Measurements from ENCODE around the gene LRRC9.

LRRC9 gene

DNA sequence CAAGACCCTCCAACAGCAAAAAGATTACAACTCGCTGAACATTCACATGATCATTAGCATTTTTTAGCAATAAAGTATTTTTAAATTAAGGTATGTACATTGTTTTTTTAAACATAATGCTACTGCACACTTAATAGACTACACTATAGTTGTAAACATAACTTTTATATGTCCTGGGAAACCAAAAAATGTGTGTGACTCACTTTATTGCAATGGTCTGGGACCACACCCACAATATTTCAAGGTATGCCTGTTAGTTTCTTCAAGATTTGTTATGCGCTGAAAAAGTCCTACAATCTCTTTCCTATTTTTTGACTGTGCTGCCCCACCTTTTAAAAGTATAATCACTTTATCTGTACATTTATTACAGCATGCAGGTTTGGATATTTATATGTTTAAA lies 141.4 kb downstream of the LRRC9 start:
- no peak overlapping the region for H3K4me3 ChIP-seq (ENCODE audit: low read depth, low read length)
- DNase-seq (ENCODE audit: low read depth), result peak; percentile 4
- TF ChIP-seq, protein P1, sequence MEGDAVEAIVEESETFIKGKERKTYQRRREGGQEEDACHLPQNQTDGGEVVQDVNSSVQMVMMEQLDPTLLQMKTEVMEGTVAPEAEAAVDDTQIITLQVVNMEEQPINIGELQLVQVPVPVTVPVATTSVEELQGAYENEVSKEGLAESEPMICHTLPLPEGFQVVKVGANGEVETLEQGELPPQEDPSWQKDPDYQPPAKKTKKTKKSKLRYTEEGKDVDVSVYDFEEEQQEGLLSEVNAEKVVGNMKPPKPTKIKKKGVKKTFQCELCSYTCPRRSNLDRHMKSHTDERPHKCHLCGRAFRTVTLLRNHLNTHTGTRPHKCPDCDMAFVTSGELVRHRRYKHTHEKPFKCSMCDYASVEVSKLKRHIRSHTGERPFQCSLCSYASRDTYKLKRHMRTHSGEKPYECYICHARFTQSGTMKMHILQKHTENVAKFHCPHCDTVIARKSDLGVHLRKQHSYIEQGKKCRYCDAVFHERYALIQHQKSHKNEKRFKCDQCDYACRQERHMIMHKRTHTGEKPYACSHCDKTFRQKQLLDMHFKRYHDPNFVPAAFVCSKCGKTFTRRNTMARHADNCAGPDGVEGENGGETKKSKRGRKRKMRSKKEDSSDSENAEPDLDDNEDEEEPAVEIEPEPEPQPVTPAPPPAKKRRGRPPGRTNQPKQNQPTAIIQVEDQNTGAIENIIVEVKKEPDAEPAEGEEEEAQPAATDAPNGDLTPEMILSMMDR (conservative IDR thresholded peaks at IDR 0.05; ENCODE audit: low read depth, low read length), result no peak

DNA sequence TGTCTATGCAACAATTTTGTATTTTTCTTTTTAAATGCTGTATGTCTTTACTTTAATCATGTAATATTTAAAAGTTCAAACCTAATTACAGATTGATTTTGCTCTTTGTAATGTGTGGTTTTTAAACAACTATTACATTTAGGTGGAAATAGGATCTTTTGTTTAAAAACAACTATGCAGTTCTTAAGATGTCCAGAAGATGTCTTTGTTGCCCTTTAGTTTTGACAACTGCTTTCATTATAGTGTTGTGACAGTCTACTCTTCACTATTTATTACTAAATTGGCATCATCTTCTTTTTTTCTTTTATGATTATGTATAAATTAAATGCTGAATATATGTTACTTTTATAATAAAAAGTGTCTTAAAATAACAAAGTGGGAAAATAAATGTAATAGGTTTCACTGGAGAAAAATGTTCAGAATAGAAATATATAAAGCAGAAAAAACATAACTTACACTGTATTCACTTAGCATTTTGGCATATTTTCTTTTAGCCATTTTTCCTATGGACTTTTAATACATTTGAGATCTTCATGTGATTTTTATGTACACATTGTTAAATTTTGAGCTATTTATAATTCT lies 144.6 kb downstream of the LRRC9 start:
- peak; percentile 72 for DNase-seq (ENCODE audit: low read depth)

DNA sequence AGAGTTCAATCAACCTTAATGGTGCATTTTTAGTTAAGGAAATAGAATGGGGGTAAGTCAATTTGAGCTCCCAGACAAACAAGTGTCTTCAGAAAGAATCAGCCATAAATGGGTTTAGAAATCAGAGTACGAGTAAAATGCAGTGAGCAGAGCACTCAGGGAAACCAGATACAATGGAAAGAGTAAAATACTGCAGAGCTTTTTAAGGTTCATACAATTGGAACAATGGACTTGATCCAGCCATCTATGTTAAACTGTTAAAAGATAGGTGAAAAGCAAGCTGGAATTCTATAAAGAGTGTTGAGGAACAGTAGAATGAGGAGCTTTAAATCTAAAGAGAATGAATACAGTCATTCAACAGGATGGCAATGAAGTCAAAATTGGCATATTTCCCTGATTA lies 147.9 kb downstream of the LRRC9 start:
- TF ChIP-seq, protein P1 (conservative IDR thresholded peaks at IDR 0.05; ENCODE audit: low read depth, low read length), result no peak
- no peak for DNase-seq (ENCODE audit: low read depth)
- H3K4me3 ChIP-seq (ENCODE audit: low read depth, low read length), result no peak overlapping the region

More for the DNA sequence above, 144.6 kb downstream of the LRRC9 start:
- no peak overlapping the region for H3K4me3 ChIP-seq (ENCODE audit: low read depth, low read length)
- TF ChIP-seq, protein P1 (conservative IDR thresholded peaks at IDR 0.05; ENCODE audit: low read depth, low read length), result peak; percentile 66

DNA sequence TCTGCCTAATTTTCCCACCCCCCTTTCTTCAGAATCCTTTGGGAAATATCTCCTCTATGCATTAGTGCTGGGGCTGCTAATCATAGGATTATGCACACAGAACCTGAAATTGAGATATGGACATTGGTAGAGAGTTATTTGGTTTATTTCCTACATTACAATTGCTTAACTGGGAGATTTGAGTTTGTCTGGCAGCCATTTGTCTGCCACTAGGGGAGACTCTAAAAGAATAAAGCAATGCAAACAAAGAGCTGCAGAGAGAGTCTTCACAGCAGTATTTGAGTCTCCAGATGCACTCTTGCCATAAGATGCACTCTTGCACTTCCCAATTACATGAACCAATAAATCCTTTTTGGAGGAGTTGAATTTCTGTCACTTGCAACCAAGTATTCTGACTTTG lies 159.8 kb downstream of the LRRC9 start:
- no peak overlapping the region for H3K4me3 ChIP-seq (ENCODE audit: low read depth, low read length)
- TF ChIP-seq, protein P1 (conservative IDR thresholded peaks at IDR 0.05; ENCODE audit: low read depth, low read length), result peak; percentile 46
- DNase-seq (ENCODE audit: low read depth), result peak; percentile 19

DNA sequence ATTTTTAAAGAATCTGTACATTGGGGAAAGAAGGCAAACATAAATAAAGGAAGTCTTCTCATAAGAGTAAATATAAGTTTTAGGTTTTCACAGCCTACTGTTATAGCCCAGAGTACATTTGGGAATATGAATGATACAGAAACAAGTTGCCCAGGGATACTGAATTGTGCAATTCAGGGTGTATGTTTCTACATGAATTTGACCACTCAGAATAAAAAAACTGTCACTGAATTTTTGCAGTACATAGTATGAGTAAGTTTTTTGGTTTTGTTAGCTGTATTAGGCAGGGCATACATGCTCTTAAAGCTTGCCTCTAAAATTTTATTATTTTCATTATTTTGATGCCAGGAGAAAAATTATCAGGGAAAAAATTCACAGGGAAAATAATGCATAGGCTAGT lies 165.1 kb downstream of the LRRC9 start:
- H3K4me3 ChIP-seq (ENCODE audit: low read depth, low read length), result no peak overlapping the region

DNA sequence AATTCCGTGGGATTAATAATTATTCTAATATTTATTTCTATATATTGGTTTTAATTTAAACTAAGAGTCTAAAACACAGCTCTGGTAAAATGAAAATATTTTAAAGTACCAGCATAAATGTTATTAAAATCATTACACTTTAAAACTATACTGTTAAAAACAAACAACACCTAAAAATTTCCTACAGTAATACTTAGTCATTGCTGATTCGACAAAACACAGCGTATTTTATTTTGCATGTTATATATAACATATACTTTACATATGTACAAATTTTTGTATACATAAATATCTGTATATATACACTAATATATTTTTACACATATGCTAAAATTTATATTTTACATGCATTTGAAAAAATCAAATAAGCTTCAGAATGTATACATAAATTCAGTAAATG lies 165.7 kb downstream of the LRRC9 start:
- H3K4me3 ChIP-seq (ENCODE audit: low read depth, low read length), result no peak overlapping the region
- TF ChIP-seq, protein P1 (conservative IDR thresholded peaks at IDR 0.05; ENCODE audit: low read depth, low read length), result no peak
- DNase-seq (ENCODE audit: low read depth), result no peak

More for the DNA sequence above, 165.1 kb downstream of the LRRC9 start:
- peak; percentile 53 for DNase-seq (ENCODE audit: low read depth)
- TF ChIP-seq, protein P1 (conservative IDR thresholded peaks at IDR 0.05; ENCODE audit: low read depth, low read length), result no peak

DNA sequence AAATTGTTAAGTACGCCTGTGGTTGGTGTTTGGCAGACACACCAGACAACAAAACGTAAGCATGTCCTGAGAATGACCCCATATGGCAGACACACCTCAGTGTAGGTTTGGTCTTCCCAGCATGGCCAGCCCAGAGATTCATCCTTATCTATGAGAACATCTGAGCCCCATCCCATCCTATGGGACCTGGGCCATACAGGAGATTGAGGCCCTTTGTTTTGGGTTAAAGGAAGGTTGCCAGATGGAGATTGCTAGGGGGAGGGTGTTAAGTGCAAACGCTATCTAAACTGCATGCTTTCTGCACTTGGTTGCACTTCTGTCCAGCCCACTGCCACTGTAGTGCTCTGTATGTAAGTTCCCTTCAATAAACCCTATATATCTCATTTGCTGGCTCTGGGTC lies 167.7 kb downstream of the LRRC9 start:
- H3K4me3 ChIP-seq (ENCODE audit: low read depth, low read length), result no peak overlapping the region
- DNase-seq (ENCODE audit: low read depth), result no peak

More for the DNA sequence above, 167.7 kb downstream of the LRRC9 start:
- TF ChIP-seq, protein P1 (conservative IDR thresholded peaks at IDR 0.05; ENCODE audit: low read depth, low read length), result no peak

Data from choroid plexus epithelial cell (primary cell).